ENCODE measurements around the gene NRAP. TPM values are rescaled to one million over a fixed set of nuclear protein-coding genes. Genes with fewer than 3 reads are reported as not detected.

The NRAP gene
- polyA plus RNA-seq, 1 donor (not counting 4 experiments of a cell fraction or from before 2014, with no cell fraction given): not detected

GRCh38 chr10:113643183-113643582, 20.7 kb downstream of the NRAP start:
- dilution Hi-C loops (cut with MboI; ENCODE audit: extremely low pct_ligation_motif_present, low sequenced_read_pairs): no loop called here
- Histone ChIP-seq H4K20me1 (ENCODE audit: control insufficient read depth, extremely low read depth, insufficient read depth, low read length) (no peaks in the 10 kb centered on the region), H3K79me2 (ENCODE audit: control insufficient read depth, insufficient read depth, low read length) (no peaks in the 10 kb centered on the region), H3K4me2 (ENCODE audit: control insufficient read depth, extremely low read depth, insufficient read depth, low read depth, low read length) (no peak overlapping the region), H2AFZ (ENCODE audit: control insufficient read depth, low read length) (no peak overlapping the region), H3K4me3 (ENCODE audit: control insufficient read depth in 2 of 3, extremely low read depth in 1 of 3, insufficient read depth in 2 of 3, low read depth in 1 of 3, low read length in 3 of 3) (no peak overlapping the region), H3K4me1 (ENCODE audit: control insufficient read depth, extremely low read depth, insufficient read depth, low read length) (no peaks in the 10 kb centered on the region), H3K27me3 (ENCODE audit: control insufficient read depth, extremely low read depth, insufficient read depth, low read length) (no peaks in the 10 kb centered on the region), H3K27ac (ENCODE audit: control insufficient read depth, insufficient read depth, low read length) (no peak overlapping the region), H3K9ac (ENCODE audit: control insufficient read depth, extremely low read depth, insufficient read depth, low read length) (no peak overlapping the region), H3K36me3 (ENCODE audit: control insufficient read depth in 2 of 2, extremely low read depth in 1 of 2, insufficient read depth in 2 of 2, low read length in 2 of 2) (no peaks in the 10 kb centered on the region), H3K9me3 (ENCODE audit: control insufficient read depth, low read depth, low read length) (no peaks in the 10 kb centered on the region), H3K9me1 (ENCODE audit: control insufficient read depth, extremely low read depth, insufficient read depth, low read length) (no peaks in the 10 kb centered on the region)
- TF ChIP-seq EZH2 (IDR thresholded peaks at IDR 0.05; ENCODE audit: low read length): no peak
- TF ChIP-seq CTCF (optimal IDR thresholded peaks at IDR 0.05 in 1 of 3, IDR thresholded peaks at IDR 0.05 in 1 of 3, conservative IDR thresholded peaks at IDR 0.05 in 1 of 3; ENCODE audit: extremely low read depth in 1 of 3, insufficient read depth in 2 of 3, low read length in 3 of 3): no peak
- FAIRE-seq (no peak), DNase-seq (ENCODE audit: low read depth, low spot score) (no peak)

GRCh38 chr10:113641702-113642101, 22.1 kb downstream of the NRAP start:
- Histone ChIP-seq H3K4me2 (ENCODE audit: control insufficient read depth, extremely low read depth, insufficient read depth, low read depth, low read length) (no peak overlapping the region), H3K79me2 (ENCODE audit: control insufficient read depth, insufficient read depth, low read length) (no peaks in the 10 kb centered on the region), H3K9me1 (ENCODE audit: control insufficient read depth, extremely low read depth, insufficient read depth, low read length) (no peaks in the 10 kb centered on the region), H3K4me3 (ENCODE audit: control insufficient read depth in 2 of 3, extremely low read depth in 1 of 3, insufficient read depth in 2 of 3, low read depth in 1 of 3, low read length in 3 of 3) (no peak overlapping the region), H3K4me1 (ENCODE audit: control insufficient read depth, extremely low read depth, insufficient read depth, low read length) (no peaks in the 10 kb centered on the region), H3K27me3 (ENCODE audit: control insufficient read depth, extremely low read depth, insufficient read depth, low read length) (no peaks in the 10 kb centered on the region), H2AFZ (ENCODE audit: control insufficient read depth, low read length) (no peak overlapping the region), H3K9me3 (ENCODE audit: control insufficient read depth, low read depth, low read length) (no peaks in the 10 kb centered on the region), H3K36me3 (ENCODE audit: control insufficient read depth in 2 of 2, extremely low read depth in 1 of 2, insufficient read depth in 2 of 2, low read length in 2 of 2) (no peaks in the 10 kb centered on the region), H3K9ac (ENCODE audit: control insufficient read depth, extremely low read depth, insufficient read depth, low read length) (no peak overlapping the region), H3K27ac (ENCODE audit: control insufficient read depth, insufficient read depth, low read length) (no peak overlapping the region), H4K20me1 (ENCODE audit: control insufficient read depth, extremely low read depth, insufficient read depth, low read length) (no peaks in the 10 kb centered on the region)
- TF ChIP-seq EZH2 (IDR thresholded peaks at IDR 0.05; ENCODE audit: low read length) (no peak), CTCF (optimal IDR thresholded peaks at IDR 0.05 in 1 of 3, IDR thresholded peaks at IDR 0.05 in 1 of 3, conservative IDR thresholded peaks at IDR 0.05 in 1 of 3; ENCODE audit: extremely low read depth in 1 of 3, insufficient read depth in 2 of 3, low read length in 3 of 3) (no peak)
- FAIRE-seq (no peak), DNase-seq (ENCODE audit: low read depth, low spot score) (no peak)
- dilution Hi-C loops (cut with MboI; ENCODE audit: extremely low pct_ligation_motif_present, low sequenced_read_pairs): no loop called here
